GOT3 (cell line): ENCODE data around the gene PKIB.
"Not testable (repeated sequence)": the region's sequence is repeated elsewhere in the genome, so short reads cannot be mapped to it uniquely, and the experiment has no call there.

Source experiments
- DNase-seq: peaks from one replicate; lab custom pipeline; 2025; ENCODE audit warnings: mixed read lengths; lab: John Stamatoyannopoulos, UW

The PKIB gene

DNA sequence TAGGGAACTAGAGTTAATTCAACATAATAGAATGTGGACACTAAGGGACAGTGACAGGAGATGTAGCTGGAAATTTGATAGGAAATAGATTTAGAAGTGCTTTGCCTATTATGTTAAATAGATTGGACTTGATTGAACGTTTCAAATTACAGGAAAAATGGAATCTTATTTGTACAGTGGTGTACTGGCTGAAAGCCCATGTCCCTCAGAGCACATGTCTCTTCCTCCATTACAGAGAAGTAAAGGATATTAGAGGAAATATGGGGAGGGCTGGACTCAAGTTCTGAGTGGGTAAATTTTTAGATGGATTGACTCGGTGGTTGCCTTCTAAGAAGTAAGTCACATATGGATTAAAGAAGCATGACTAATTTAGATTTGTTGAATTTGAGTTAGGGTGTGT, 11.4 kb downstream of the PKIB start:
- DNase-seq = no peak

DNA sequence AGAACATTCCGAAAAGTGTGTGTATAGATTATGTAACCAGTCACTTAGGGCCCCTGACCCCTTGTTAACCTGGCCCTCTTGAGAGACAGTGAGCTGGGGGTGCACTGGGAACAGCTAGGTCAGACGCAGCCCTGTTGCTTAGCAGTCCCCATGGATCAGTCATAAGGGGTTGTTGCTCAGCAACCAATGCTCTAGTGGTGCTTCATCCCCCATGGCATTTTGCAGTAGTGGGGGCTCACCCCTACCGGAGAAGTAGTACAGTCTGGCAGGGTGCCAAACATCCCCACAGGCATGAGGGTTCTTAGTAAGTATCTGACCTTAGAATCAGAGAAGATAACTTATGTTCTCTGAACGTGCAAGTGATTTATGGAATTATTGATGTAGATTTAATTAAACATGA, 12.3 kb downstream of the PKIB start:
- no peak for DNase-seq

DNA sequence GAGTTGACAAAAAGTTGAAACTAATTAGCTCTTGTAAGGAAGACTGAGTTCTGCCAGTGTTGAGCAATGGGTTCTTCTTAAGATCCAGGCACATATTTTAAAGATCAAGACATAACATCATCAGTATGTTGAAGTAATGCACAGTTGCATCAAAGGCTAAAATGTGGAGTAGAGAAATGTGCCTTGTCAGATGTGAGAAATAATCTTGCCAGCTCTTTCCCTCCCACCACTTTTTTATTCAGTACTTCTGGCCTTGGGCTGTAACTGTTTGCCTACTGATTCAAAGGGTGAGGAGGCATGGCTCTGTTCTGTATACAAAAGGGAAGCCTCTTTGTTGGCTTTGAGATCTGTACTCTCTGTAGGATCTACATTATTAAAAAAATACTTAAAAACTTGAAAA, 13.1 kb downstream of the PKIB start:
- DNase-seq = no peak

DNA sequence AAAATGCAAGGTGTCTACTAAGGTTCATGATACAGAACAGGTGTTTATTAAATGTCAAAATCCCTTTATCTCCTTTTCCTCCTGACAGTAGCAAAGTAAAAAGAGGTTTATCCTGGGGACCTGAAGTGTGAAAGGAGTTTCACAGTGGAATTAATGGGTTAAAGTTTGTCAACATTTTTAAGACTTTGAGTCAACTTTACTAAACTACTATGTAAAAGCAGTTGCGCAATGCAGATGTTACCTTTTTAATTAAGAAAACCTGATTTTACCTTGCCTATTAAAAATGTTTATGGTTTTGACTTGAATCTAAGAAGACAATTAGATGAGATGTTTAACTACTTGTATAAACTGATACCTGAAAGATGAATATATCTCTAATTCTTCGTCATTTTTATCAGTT, 14.6 kb downstream of the PKIB start:
- DNase-seq = no peak

DNA sequence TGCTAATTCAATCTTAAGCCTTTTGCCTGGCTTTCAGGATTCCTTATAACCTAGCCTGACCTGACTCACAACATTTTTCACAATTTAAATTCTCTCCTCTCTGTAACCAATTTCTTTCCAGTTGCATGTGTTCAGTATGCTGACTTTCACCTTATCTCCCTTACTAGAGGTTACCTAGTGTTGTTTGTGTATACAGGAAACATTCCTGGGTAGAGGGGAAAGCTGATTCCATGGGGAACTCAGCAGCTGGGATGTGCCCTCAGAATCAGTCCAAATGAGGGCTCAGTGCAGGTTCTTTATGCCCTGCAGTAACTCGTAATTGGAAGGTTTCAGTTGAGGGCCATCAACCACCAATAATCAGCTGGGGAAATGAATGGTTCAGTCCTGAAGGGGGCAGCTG, 18.5 kb downstream of the PKIB start:
- no peak for DNase-seq

DNA sequence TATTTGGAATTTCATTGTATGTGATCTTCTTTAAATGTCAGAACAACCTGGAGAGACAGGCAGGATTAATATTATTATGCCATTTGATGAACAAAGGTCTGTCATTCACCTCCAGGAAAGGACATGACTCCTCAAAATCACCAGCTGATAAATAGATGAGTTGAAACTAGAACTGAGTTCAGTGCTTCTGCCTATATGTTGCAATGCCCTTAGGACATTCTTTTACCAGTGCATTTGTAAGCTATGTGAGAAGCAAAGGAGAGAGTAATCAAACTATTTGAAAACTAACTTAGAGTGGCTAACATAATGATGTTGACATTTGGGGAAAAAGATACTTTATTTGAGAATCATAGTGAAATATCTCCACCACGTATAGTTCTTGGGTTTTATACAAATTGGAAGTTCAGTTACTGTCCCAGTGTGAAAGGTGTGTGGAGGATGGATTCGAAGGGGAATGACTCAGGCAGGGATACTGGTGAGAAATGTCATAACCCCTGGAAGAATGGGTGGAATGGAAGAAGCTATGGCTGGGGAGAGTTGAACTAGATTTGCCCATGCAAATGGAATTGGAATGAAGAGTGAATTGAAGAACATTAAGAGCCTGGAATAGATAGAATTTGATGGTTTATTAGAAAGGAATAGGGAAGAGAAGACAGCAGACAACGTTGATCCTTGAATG, 21.5 kb downstream of the PKIB start:
- no peak for DNase-seq

DNA sequence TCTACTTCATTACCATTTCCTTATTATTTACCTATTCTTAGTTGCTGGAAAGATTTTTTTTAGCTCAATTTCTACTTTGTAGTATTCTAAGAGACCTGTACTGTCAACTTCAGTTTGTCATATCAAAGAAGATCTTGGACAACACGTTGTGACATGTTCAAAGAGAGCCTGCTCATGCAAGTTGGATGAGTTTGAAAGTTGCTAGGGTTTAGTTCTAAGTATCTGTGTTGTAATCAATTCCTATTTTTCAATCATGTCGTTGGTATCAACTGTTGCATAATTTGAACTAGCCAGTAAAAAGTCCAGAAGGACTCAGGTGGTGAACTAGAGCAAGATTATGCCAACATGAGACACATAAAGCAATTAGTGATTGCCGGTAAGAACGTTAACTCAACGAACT, 30.2 kb downstream of the PKIB start:
- DNase-seq = no peak

DNA sequence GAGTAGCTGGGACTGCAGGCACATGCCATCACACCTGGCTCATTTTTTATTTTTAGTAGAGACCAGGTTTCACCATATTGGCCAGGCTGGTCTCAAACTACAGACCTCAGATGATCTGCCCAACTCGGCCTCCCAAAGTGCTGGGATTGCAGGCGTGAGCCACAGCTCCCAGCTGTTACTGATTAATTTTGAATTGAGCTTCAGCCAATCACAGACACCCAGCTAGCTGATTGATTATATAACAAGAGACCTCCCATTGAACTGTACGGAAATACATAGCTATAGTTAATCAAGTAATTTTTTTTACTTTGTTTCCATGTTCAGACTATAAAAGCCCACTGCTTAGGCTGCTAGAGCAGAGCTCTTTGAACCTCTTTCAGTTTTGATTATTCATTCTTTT, 31.6 kb downstream of the PKIB start:
- DNase-seq = no peak

DNA sequence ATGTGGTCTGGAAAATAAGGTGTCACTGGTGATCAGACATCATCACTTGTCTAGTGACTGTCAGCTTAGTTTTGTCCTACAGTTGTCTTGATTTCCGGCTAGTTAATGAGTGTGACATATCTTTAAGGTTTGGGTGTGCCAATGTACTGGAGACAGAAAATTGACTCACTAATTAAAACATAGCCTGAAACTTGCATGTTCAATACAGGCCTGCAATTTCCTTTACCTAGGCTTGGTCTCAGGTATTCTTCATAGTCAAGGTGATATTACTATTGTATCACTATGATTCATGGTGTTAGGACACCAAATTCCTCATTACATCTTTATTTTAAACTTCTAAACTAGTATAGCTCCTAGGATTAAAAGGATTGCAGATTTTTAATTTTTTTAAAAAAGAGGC, 32.4 kb downstream of the PKIB start:
- DNase-seq = not testable (repeated sequence)

DNA sequence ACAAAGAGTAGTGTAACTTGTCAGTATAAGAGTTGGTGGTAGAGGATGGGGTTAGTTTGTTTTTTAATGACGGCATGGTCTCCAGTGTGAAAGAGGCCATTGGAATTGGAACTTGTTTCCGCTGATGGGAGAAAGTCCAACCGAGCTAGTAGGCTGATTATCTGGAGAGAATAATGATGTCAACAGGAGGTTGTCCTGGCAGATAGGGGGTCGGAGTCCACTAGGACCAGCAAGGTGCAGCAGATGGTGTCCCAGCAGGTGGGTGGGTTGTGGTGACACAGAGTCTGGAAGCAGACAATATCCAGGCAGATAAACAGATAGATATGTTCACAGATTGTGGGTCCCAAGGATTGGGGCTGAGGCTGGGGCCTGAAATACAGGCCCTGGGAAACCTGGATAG, 35.1 kb downstream of the PKIB start:
- no peak for DNase-seq

DNA sequence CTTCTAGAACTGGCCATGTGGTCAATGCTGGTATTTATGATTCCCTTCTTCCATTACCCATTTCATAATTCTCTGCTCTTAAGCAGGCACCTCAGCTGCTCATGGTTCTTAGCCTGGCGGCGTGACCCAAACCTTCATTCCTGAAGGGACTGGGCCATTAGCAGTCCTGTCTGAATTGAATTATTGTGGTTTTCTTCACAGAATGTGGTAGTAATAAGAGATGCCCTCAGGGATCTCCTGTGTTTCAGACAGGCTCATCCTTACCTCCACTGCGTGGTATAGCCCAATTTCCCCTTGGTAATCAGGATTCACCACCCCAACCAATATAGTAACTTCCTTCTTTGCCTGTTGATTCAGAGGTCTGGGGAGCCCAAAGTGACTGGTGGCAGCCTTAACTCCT, 37.6 kb downstream of the PKIB start:
- no peak for DNase-seq

DNA sequence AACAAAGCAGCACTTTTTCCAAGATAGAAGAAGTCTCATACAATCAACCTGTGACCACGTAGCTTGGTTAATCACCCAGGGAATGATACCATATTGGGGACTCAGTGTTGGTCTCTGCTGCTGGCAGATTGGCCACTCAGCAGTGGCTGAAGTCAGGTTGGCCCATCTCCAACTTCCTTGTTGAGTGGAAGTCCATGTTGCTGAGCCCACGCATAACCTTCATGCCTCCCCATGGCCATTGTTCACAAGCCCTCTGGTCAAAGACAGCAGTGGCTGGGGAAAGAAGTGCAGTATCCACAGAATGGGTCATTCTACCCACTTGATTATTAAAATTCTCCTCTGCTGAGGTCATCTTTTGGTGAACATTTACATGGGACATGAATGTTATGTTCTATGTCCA, 38.5 kb downstream of the PKIB start:
- DNase-seq = no peak

DNA sequence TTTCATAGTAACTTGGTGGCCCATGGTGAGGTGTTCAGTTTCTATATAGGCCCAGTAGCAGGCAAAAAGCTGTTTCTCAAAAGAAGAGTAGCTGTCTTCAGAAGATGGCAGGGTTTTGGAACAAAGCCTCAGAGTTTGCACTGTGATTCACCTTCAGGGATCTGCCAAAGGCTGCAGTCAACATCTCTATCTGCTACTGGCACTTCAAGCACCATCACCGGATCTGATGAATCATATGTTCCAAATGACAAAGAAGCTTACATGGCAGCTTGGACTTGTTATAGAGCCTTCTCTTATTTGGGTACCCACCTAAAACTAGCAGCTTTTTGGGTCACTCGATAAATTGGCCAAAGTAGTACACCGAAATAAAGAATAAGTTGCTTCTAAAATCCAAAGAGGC, 39.5 kb downstream of the PKIB start:
- DNase-seq = no peak

DNA sequence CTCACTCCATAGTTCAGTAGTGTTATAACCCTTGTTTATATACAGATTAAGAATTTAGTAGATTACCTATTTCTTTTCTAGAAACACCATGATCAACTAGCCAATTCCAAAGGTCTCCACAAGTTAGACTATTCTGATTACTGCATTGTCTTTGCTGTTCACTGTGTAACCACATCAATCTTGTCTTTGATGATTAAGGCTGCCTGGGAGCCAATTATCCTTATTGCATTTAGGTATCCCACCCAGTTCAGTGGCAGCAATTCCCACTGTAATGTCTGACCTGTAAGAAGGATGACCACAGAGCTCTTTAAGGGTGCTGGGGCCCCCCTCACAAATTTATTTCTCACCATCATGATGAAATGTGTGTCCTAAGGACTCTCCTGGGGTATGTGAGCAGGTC, 40.2 kb downstream of the PKIB start:
- DNase-seq = no peak

DNA sequence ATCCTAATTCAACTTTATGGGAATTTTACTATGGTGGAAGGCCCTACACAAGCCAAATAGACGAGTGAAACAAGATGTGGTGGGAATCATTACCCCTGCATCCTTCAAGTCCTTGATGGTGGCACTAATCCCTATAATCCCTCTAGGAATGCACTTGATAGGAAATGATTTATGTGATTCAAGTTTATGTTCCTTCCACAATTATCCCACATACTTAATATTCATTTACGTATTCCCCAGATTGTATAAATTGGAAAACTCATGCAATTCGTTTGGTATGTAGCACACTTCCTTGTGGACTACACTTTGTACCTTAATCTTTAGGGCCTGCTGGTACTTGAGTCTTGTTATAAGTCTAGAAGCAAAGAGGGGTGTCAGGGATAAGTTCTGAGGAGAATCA, 40.8 kb downstream of the PKIB start:
- no peak for DNase-seq

DNA sequence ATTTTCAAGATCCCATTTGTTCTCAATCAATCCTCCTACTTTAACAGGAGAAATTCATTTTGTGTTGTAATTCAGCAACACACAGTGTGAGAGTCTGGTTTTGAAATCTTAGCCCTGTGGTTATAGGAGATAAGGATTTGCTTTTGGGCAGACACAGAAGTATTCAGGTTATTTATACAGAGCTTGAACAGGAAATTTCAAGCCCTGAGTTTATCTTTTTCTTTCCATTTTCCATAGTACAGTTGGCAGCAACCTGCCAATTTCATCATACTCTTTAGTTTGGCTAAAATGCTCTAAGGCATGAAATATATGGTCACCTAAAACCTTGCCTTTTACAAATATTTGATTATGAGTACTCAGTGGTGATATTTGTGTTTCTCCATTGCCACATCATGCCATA, 41.4 kb downstream of the PKIB start:
- no peak for DNase-seq

DNA sequence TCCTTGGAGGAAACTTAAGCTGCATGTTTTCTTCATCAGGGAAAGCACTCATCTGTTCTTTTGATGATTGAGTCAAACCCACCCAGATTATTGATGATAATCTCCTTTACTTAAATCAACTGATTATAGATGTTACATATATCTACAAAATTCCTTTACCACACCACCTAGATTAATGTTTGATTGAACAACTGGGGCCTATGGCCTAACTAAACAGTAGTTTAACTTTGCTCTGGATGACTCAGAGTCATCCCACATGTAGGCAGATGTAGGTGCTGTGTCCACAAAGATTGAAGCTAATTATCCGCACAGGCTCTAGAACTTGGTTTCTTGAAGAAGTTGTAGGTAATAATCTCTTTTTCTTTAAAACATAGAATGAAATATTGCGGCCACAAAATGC, 42.2 kb downstream of the PKIB start:
- no peak for DNase-seq

DNA sequence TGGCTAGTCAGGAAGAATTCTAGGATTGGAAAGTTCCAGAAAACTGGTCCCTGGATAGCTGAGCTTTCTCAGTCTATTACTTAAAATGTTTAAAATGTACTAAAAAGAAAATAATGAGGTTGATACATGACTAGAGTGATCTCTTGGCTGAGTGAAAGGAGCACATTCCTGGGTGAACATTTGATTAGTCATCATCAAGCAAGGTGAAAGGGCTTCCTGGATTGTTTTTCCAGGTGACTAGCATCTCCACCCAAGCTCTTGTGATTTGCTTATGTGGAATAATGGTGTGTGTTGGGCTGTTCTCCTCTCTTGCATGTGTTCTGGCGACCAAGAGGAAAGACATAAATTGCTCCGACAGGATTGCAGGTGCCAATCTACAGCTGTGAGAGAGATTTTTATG, 42.9 kb downstream of the PKIB start:
- no peak for DNase-seq

DNA sequence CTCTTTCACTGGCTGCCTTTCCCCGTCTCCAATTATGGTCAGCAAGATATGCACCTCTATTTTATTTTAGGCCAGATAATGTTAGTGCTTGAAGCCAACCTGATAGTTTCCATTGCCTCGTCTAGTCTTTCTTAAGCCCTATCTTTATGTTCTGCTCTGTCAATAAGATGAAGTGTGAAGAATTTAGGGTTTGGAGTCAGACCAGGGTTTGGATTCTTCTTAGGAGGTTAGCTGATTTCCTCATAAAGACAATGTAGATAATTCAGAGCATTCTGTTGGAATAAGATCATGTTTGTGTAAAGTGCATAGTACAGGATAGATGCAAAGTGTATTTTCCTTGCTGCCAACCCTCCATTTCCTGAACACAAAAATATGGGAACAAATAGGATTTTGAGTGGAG, 43.8 kb downstream of the PKIB start:
- no peak for DNase-seq

DNA sequence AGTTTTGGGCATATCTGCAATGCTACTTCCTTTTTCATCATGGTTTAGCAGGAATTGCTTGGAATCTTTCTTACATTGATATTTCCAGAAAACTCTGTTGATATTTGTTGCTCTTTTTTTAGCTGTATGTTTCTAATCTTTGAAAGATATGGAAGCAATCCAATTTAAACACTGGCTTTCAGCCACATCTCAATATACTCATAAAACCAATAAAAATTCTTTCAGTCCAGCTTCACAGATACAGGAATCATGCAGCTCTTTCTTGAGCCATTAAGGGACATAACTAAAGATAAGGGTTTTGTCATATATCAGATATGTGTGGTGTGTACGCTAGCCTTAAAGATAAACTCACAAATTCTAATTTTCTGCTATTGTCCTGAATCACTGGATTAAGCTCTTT, 47.4 kb downstream of the PKIB start:
- DNase-seq = no peak

DNA sequence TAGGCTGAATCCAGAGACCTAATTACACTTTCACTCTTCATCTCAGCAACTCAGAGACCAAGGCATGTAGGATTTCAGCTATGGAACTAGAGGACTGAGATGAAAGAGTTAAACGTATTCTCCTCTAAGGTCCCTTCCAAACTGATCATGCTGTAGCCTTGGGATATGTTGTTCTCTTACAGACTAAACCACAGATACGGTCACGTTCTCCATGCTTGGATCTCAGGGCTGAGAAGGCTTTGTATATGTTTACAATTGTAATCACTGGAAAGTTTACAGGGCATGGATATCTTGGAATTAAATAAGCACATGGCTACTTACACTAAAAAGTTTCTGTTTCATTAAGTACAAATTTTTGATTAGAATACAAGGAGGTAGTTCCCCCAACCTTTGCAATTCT, 50.1 kb downstream of the PKIB start:
- DNase-seq = no peak

DNA sequence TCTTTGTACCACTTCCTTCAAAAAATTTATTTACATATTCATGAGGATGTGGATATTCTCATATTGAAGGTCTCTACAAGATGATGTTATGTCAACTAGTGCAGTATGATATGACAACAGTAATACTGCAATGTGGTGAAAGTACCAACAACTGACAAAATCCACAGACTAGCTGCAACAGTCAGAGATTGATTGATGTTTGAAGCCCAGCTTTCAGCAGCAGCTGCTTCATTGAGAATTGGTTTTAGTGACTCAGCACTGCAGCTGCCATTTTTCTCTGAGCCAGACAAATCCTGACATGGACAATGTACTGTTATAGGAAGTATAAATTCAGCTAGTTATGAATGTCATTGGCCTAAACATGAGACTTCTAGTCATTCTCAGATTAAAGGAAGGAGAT, 53.8 kb downstream of the PKIB start:
- DNase-seq = no peak

DNA sequence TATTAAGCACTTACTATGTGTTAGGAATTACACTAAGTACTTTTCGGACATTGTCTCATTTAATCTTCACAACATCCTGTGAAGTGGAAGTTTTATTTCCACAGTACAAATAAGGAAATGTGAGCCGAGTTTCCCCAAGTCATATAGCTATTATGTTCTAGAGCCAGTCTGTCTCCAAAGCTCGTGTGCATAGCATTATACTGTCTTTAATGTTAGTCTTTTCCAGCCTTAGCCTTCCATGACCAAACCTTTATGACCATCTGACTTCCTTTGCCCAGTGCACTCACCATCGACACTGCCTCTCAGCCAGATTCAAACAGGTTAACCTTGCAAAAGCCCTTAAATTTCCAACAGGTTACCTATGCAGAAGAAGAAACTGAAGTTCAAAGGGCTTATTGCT, 55.7 kb downstream of the PKIB start:
- DNase-seq = no peak

DNA sequence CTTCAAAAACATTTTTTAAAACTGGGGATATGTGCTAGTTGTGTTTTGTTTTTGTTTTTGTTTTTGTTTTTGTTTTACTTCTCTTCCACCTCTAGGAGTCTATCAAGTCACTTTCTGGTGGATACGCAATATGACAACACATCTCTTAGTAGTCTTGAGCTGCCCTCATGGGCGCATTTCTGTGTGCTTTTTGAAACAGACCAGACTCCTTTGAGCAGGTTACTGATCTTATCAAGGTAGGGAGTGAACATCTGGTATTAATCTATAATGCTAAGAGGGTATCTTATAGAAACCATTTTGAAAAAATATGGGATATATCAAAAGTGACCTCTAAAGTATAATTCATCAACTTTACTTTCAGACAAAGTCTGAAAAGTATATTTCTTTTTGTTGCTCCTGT, 56.2 kb downstream of the PKIB start:
- no peak for DNase-seq

DNA sequence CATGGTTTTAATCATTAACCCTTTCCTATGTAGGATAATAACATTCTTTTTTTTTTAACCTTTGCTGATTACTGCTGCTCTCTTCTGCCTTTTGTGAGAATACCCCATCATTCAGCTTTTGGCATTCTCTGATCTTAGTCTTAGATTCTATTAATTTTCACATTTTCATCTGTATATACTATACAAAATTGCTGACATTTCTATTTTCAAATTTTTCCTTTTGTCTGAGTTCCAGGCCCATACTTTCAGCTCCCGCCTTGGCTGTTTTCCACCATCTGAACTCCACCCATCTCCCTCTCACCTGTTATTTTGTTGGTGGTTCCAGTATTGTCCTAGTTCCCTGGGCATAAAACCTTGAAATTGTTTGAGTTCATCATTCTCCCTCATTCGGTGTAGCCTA, 59.2 kb downstream of the PKIB start:
- no peak for DNase-seq
